Omental fat pad (tissue), 4 donors: ENCODE data around the gene USPL1. TPM values are rescaled to one million over a fixed set of nuclear protein-coding genes. Genes with fewer than 3 reads are reported as not detected.
A peak's percentile ranks its signal among the peaks of the same experiment; 100 is the strongest.

Experiments used
- ATAC-seq: fragments of 150-250 bp; one replicate; pipeline ENCODE4 v1.9.1; 2016; ENCODE audit warnings: mild to moderate bottlenecking, moderate library complexity; ENCODE audit not compliant: low FRiP score
- DNase-seq: peaks from one replicate; pipeline ENCODE4 v3.0.0-alpha.2; 2019; ENCODE audit warnings: low spot score
- CTCF ChIP-seq, 3 donors: fragments of 450-650 bp; IDR thresholded peaks; one replicate each; pipeline ENCODE4 v1.5.1; 2016 to 2017; ENCODE audit warnings: antibody characterized with exemption in 3 of 3, mild to moderate bottlenecking in 3 of 3, moderate library complexity in 2 of 3
- total RNA-seq, 4 donors: library from RNA; depleted of rRNA; stranded (reverse); fragments of >200 nt; gene quantifications; one replicate each; pipeline ENCODE4 v1.1.0, GENCODE V29; 2016

Gene USPL1
- total RNA-seq, 4 donors from 2014 or later, result 29.2 to 33.9 (median 32.6) TPM

- no peak for TF ChIP-seq CTCF (IDR thresholded peaks at IDR 0.05)
- ATAC-seq, result peak; percentile 88
- no peak for DNase-seq
Measured at GRCh38 chr13:30690282-30691188, 72.8 kb downstream of the USPL1 start.

- no peak for ATAC-seq
Measured at GRCh38 chr13:30692113-30692512, 74.4 kb downstream of the USPL1 start.

GRCh38 chr13:30696278-30697176 is 78.8 kb downstream of the USPL1 start:
- DNase-seq (no peak), ATAC-seq (peak; percentile 35)
- TF ChIP-seq CTCF (IDR thresholded peaks at IDR 0.05), result no peak

More at GRCh38 chr13:30692113-30692512, 74.4 kb downstream of the USPL1 start:
- DNase-seq, result no peak
- TF ChIP-seq CTCF (IDR thresholded peaks at IDR 0.05), result no peak

- DNase-seq (no peak), ATAC-seq (no peak)
- no peak for TF ChIP-seq CTCF (IDR thresholded peaks at IDR 0.05)
Measured at GRCh38 chr13:30697177-30697953, 79.6 kb downstream of the USPL1 start.

GRCh38 chr13:30697996-30698401 is 80.3 kb downstream of the USPL1 start:
- DNase-seq (no peak), ATAC-seq (no peak)
- no peak for TF ChIP-seq CTCF (IDR thresholded peaks at IDR 0.05)

- TF ChIP-seq CTCF (IDR thresholded peaks at IDR 0.05), result no peak
- ATAC-seq (no peak), DNase-seq (no peak)
Measured at GRCh38 chr13:30698488-30699005, 80.8 kb downstream of the USPL1 start.
